ENCODE data around the gene ADGRG3. TPM values are rescaled to one million over a fixed set of nuclear protein-coding genes. Genes with fewer than 3 reads are reported as not detected.

ADGRG3 gene
- total and polyA plus RNA-seq, 2 experiments from 2014 or later = not detected

- Histone ChIP-seq H3K9me3 (ENCODE audit: low read depth) (no peaks in the 10 kb centered on the region), H2AFZ (no peak overlapping the region), H3K4me1 (ENCODE audit: insufficient read depth) (peaks cover 29% of the 10 kb centered on the region), H4K20me1 (ENCODE audit: insufficient read depth, poor library complexity, severe bottlenecking) (no peaks in the 10 kb centered on the region), H3K27ac (peak overlapping the region; percentile 94), H3K9me2 (replicated peaks; ENCODE audit: insufficient read depth) (no peaks in the 10 kb centered on the region), H3K4me2 (peak overlapping the region; percentile 84), H3K79me2 (peaks cover 43% of the 10 kb centered on the region), H3K36me3 (replicated peaks; ENCODE audit: insufficient read depth, low read depth) (no peaks in the 10 kb centered on the region), H3K4me3 (peak overlapping the region; percentile 3), H3K27me3 (no peaks in the 10 kb centered on the region)
- DNase-seq (ENCODE audit: low spot score) = peak; percentile 63
- 63% methylated on average over 22 of the region's 27 CpGs for WGBS (ENCODE audit: low lambda C conversion rate, missing lambda C conversion rate)
- TF ChIP-seq EZH2phosphoT487 (IDR thresholded peaks at IDR 0.05; ENCODE audit: low read depth, severe bottlenecking, unreplicated experiment) = no peak
- TF ChIP-seq CTCF (IDR thresholded peaks at IDR 0.05; ENCODE audit: poor library complexity) = no peak
- no peak for TF ChIP-seq EZH2 (IDR thresholded peaks at IDR 0.05; ENCODE audit: borderline replicate concordance)
Measured at GRCh38 chr16:57620335-57621231, 47.5 kb upstream of the ADGRG3 start.

- H3K4me3 ChIP-seq = no peak overlapping the region
- no peaks in the 10 kb centered on the region for H3K27me3 ChIP-seq
- H2AFZ ChIP-seq = no peak overlapping the region
- no peaks in the 10 kb centered on the region for H3K9me2 ChIP-seq (replicated peaks; ENCODE audit: insufficient read depth)
- no peaks in the 10 kb centered on the region for H3K36me3 ChIP-seq (replicated peaks; ENCODE audit: insufficient read depth, low read depth)
- no peak for TF ChIP-seq CTCF (IDR thresholded peaks at IDR 0.05; ENCODE audit: poor library complexity)
- no peaks in the 10 kb centered on the region for H3K9me3 ChIP-seq (ENCODE audit: low read depth)
- H3K4me1 ChIP-seq (ENCODE audit: insufficient read depth) = peaks cover 29% of the 10 kb centered on the region
- peak overlapping the region; percentile 94 for H3K27ac ChIP-seq
- WGBS (ENCODE audit: low lambda C conversion rate, missing lambda C conversion rate) = 76% methylated on average over 10 of the region's 10 CpGs
- DNase-seq (ENCODE audit: low spot score) = peak; percentile 52
- H4K20me1 ChIP-seq (ENCODE audit: insufficient read depth, poor library complexity, severe bottlenecking) = no peaks in the 10 kb centered on the region
- H3K79me2 ChIP-seq = peaks cover 48% of the 10 kb centered on the region
- H3K4me2 ChIP-seq = peak overlapping the region; percentile 84
Measured at GRCh38 chr16:57621521-57622271, 46.4 kb upstream of the ADGRG3 start.

GRCh38 chr16:57622361-57623250, 45.5 kb upstream of the ADGRG3 start:
- no peak for TF ChIP-seq CTCF (IDR thresholded peaks at IDR 0.05; ENCODE audit: poor library complexity)
- no peak for TF ChIP-seq EZH2 (IDR thresholded peaks at IDR 0.05; ENCODE audit: borderline replicate concordance)
- no peak for TF ChIP-seq EZH2phosphoT487 (IDR thresholded peaks at IDR 0.05; ENCODE audit: low read depth, severe bottlenecking, unreplicated experiment)
- 80% methylated on average over 16 of the region's 16 CpGs for WGBS (ENCODE audit: low lambda C conversion rate, missing lambda C conversion rate)
- H3K4me2 ChIP-seq = peak overlapping the region; percentile 33
- no peaks in the 10 kb centered on the region for H3K9me3 ChIP-seq (ENCODE audit: low read depth)
- no peak overlapping the region for H3K4me3 ChIP-seq
- H3K27ac ChIP-seq = peak overlapping the region; percentile 53
- H3K9me2 ChIP-seq (replicated peaks; ENCODE audit: insufficient read depth) = no peaks in the 10 kb centered on the region
- H3K79me2 ChIP-seq = peaks cover 48% of the 10 kb centered on the region
- H3K27me3 ChIP-seq = no peaks in the 10 kb centered on the region
- H3K4me1 ChIP-seq (ENCODE audit: insufficient read depth) = peaks cover 34% of the 10 kb centered on the region
- no peaks in the 10 kb centered on the region for H4K20me1 ChIP-seq (ENCODE audit: insufficient read depth, poor library complexity, severe bottlenecking)
- H2AFZ ChIP-seq = no peak overlapping the region
- no peaks in the 10 kb centered on the region for H3K36me3 ChIP-seq (replicated peaks; ENCODE audit: insufficient read depth, low read depth)
- DNase-seq (ENCODE audit: low spot score) = no peak
